H1 (cell line): ENCODE data around the gene GRM7. TPM values are rescaled to one million over a fixed set of nuclear protein-coding genes. Genes with fewer than 3 reads are reported as not detected.

Experiments
- CTCF ChIA-PET: fragments of 300-600 bp; sonication (Branson Sonifier 250); formaldehyde crosslinking; loops from one replicate; lab custom pipeline; 2021; ENCODE audit not compliant: partially characterized antibody; lab: Charles Lee
- POLR2A ChIA-PET: fragments of 300-600 bp; sonication (Branson Sonifier 250); formaldehyde crosslinking; loops from one replicate; lab custom pipeline; 2021; ENCODE audit warnings: inconsistent platforms; ENCODE audit not compliant: partially characterized antibody; lab: Charles Lee
- DNase-seq, 2 experiments: peaks; one replicate each; pipeline versions ENCODE4 v3.0.0 to v3.0.0-alpha.2; 2010 to 2022; ENCODE audit warnings: low spot score in 2 of 2, low read depth in 1 of 2, mixed read lengths in 1 of 2
- FAIRE-seq: peaks from 2 replicates; lab custom pipeline; 2011; peaks lifted over from hg19 to GRCh38; lab: Jason Lieb, UNC
- H2AFZ ChIP-seq: 2 replicates; pipeline ENCODE4 v1.8.1; 2012; ENCODE audit warnings: low read length, inconsistent platforms
- H2AK5ac ChIP-seq: 2 replicates; pipeline ENCODE4 v1.6.1; 2013; ENCODE audit warnings: low read depth, low read length
- H2BK120ac ChIP-seq: replicated peaks from 2 replicates; pipeline ENCODE3; 2013; ENCODE audit warnings: low read depth, low read length, inconsistent platforms
- H2BK12ac ChIP-seq: 2 replicates; pipeline ENCODE4 v1.6.1; 2013; ENCODE audit warnings: low read depth, low read length
- H2BK15ac ChIP-seq: 2 replicates; pipeline ENCODE4 v1.6.1; 2013; ENCODE audit warnings: low read length
- H2BK20ac ChIP-seq: 2 replicates; pipeline ENCODE4 v1.6.1; 2013; ENCODE audit warnings: low read length
- H2BK5ac ChIP-seq: 2 replicates; pipeline ENCODE4 v1.6.1; 2013; ENCODE audit warnings: low read depth, low read length
- H3K14ac ChIP-seq: 2 replicates; pipeline ENCODE4 v1.6.1; 2013; ENCODE audit warnings: inconsistent platforms; ENCODE audit not compliant: insufficient read length
- H3K18ac ChIP-seq: 2 replicates; pipeline ENCODE4 v1.6.1; 2013; ENCODE audit warnings: low read length; ENCODE audit errors: extremely low read depth
- H3K23ac ChIP-seq: 2 replicates; pipeline ENCODE4 v1.6.1; 2013; ENCODE audit warnings: inconsistent platforms; ENCODE audit not compliant: insufficient read length
- H3K23me2 ChIP-seq: 2 replicates; pipeline ENCODE4 v1.6.1; 2013; ENCODE audit warnings: low read depth, low read length
- H3K27ac ChIP-seq: 2 replicates; pipeline ENCODE4 v1.6.1; 2011; ENCODE audit warnings: low read depth, low read length, inconsistent platforms
- H3K27me3 ChIP-seq, 4 experiments: replicated peaks in 1 of 4; 1 replicate in 1 of 4; 2 replicates in 3 of 4; pipeline versions ENCODE4 v1.6.1 to v1.8.1; 2011 to 2013; ENCODE audit warnings: low read length in 3 of 4, mild to moderate bottlenecking in 3 of 4, inconsistent platforms in 2 of 4, mixed read lengths in 2 of 4, moderate library complexity in 1 of 4; ENCODE audit not compliant: control insufficient read depth in 3 of 4, insufficient read depth in 3 of 4; ENCODE audit errors: extremely low read depth in 1 of 4
- H3K36me3 ChIP-seq, 4 experiments: 2 replicates each; pipeline versions ENCODE4 v1.6.1 to v1.8.1; 2011 to 2013; ENCODE audit warnings: mild to moderate bottlenecking in 4 of 4, low read length in 3 of 4, moderate library complexity in 2 of 4, control low read depth in 1 of 4, inconsistent platforms in 1 of 4; ENCODE audit not compliant: insufficient read depth in 4 of 4, control insufficient read depth in 2 of 4
- H3K4ac ChIP-seq: replicated peaks from 2 replicates; pipeline ENCODE3; 2013; ENCODE audit warnings: low read length, low read depth, mixed read lengths, inconsistent platforms; ENCODE audit not compliant: insufficient read length
- H3K4me1 ChIP-seq, 4 experiments: replicated peaks in 1 of 4; 1 replicate in 1 of 4; 2 replicates in 3 of 4; pipeline versions ENCODE4 v1.6.1 to v1.8.1; 2011 to 2013; ENCODE audit warnings: low read length in 3 of 4, inconsistent platforms in 2 of 4, mixed read lengths in 1 of 4; ENCODE audit not compliant: insufficient read depth in 4 of 4, control insufficient read depth in 3 of 4
- H3K4me2 ChIP-seq, 2 experiments: 2 replicates each; pipeline versions ENCODE4 v1.6.1 to v1.8.1; 2011 to 2013; ENCODE audit warnings: low read depth in 2 of 2, low read length in 2 of 2, control low read depth in 1 of 2, inconsistent platforms in 1 of 2, mild to moderate bottlenecking in 1 of 2; ENCODE audit not compliant: insufficient read depth in 1 of 2
- H3K4me3 ChIP-seq, 4 experiments: fragments of 200-600, 300-600 bp in 1 of 4; sonication (generic), shearing (Covaris generic), sonication (Bioruptor Twin) in 1 of 4; 2 replicates each; pipeline versions ENCODE4 v1.5.1 to v1.8.1; 2011 to 2016; ENCODE audit warnings: low read length in 4 of 4, low read depth in 3 of 4, control low read depth in 2 of 4, inconsistent platforms in 2 of 4, mild to moderate bottlenecking in 2 of 4, mixed read lengths in 1 of 4, moderate library complexity in 1 of 4; ENCODE audit not compliant: insufficient read depth in 2 of 4; ENCODE audit errors: extremely low read depth in 1 of 4
- H3K56ac ChIP-seq: replicated peaks from 2 replicates; pipeline ENCODE3; 2013; ENCODE audit warnings: low read depth, mild to moderate bottlenecking, mixed read lengths, low read length, inconsistent platforms; ENCODE audit not compliant: insufficient read length
- H3K79me1 ChIP-seq: 2 replicates; pipeline ENCODE4 v1.6.1; 2013; ENCODE audit warnings: low read depth, low read length, control low read depth
- H3K79me2 ChIP-seq, 2 experiments: 2 replicates each; pipeline versions ENCODE4 v1.6.1 to v1.8.1; 2012 to 2013; ENCODE audit warnings: low read length in 2 of 2, mild to moderate bottlenecking in 2 of 2, inconsistent platforms in 1 of 2; ENCODE audit not compliant: insufficient read depth in 2 of 2, control insufficient read depth in 1 of 2
- H3K9ac ChIP-seq, 4 experiments: replicated peaks in 1 of 4; 1 replicate in 1 of 4; 2 replicates in 3 of 4; pipeline versions ENCODE4 v1.6.1 to v1.8.1; 2011 to 2013; ENCODE audit warnings: low read depth in 3 of 4, low read length in 3 of 4, control low read depth in 2 of 4, mild to moderate bottlenecking in 2 of 4, moderate library complexity in 2 of 4, inconsistent platforms in 1 of 4; ENCODE audit errors: extremely low read depth in 1 of 4
- H3K9me3 ChIP-seq, 2 experiments: 2 replicates each; pipeline versions ENCODE4 v1.6.1 to v1.8.1; 2012 to 2013; ENCODE audit warnings: mild to moderate bottlenecking in 2 of 2, moderate library complexity in 2 of 2, control low read depth in 1 of 2, inconsistent platforms in 1 of 2, low read depth in 1 of 2, low read length in 1 of 2, mixed read lengths in 1 of 2; ENCODE audit not compliant: insufficient read depth in 2 of 2
- H4K20me1 ChIP-seq, 2 experiments: replicated peaks in 1 of 2; 2 replicates each; pipeline versions ENCODE3 to v1.8.1; 2011 to 2013; ENCODE audit warnings: inconsistent platforms in 2 of 2, low read length in 2 of 2, mild to moderate bottlenecking in 1 of 2; ENCODE audit not compliant: insufficient read depth in 2 of 2, control insufficient read depth in 1 of 2
- H4K5ac ChIP-seq: 2 replicates; pipeline ENCODE4 v1.6.1; 2013; ENCODE audit warnings: low read length, low read depth, mixed read lengths, inconsistent platforms; ENCODE audit not compliant: insufficient read length
- H4K8ac ChIP-seq: 2 replicates; pipeline ENCODE4 v1.8.0; 2013; ENCODE audit warnings: mild to moderate bottlenecking, moderate library complexity, low read length, inconsistent platforms; ENCODE audit not compliant: insufficient read depth; ENCODE audit errors: extremely low read depth
- H4K91ac ChIP-seq: replicated peaks from 2 replicates; pipeline ENCODE3; 2013; ENCODE audit warnings: low read length, mixed read lengths, inconsistent platforms; ENCODE audit not compliant: insufficient read length
- BCL11A ChIP-seq, 2 experiments: IDR thresholded peaks; one replicate each; pipeline ENCODE4 v1.6.1; 2011; ENCODE audit warnings: low read depth in 2 of 2, low read length in 2 of 2, mild to moderate bottlenecking in 2 of 2
- CBX5 ChIP-seq: fragments of 300-800, 300-1000 bp; sonication (generic); IDR thresholded peaks from 2 replicates; pipeline ENCODE4 v1.7.1; 2016; ENCODE audit warnings: antibody characterized with exemption, low read length, low read depth
- CHD2 ChIP-seq: IDR thresholded peaks from 2 replicates; pipeline ENCODE4 v1.6.1; 2012; ENCODE audit warnings: low read length, improper control_type of control experiment
- EP300 ChIP-seq, 2 experiments: IDR thresholded peaks; 1 replicate in 1 of 2; 2 replicates in 1 of 2; pipeline ENCODE4 v1.6.1; 2011 to 2012; ENCODE audit warnings: low read depth in 2 of 2, low read length in 2 of 2, mild to moderate bottlenecking in 2 of 2, borderline replicate concordance in 1 of 2, inconsistent platforms in 1 of 2, moderate library complexity in 1 of 2
- GABPA ChIP-seq: IDR thresholded peaks from 2 replicates; pipeline ENCODE4 v1.6.1; 2011; ENCODE audit warnings: mild to moderate bottlenecking, low read length, moderate library complexity, borderline replicate concordance; ENCODE audit not compliant: insufficient read depth
- JUN ChIP-seq: IDR thresholded peaks from 2 replicates; pipeline ENCODE4 v1.6.1; 2011; ENCODE audit warnings: low read depth, mild to moderate bottlenecking, improper control_type of control experiment, low read length
- KDM4A ChIP-seq: IDR thresholded peaks from one replicate; pipeline ENCODE4 v1.7.1; 2012; ENCODE audit warnings: low read depth, mild to moderate bottlenecking, moderate library complexity, low read length, inconsistent platforms; ENCODE audit not compliant: severe bottlenecking
- SIN3A ChIP-seq, 2 experiments: IDR thresholded peaks in 1 of 2; conservative IDR thresholded peaks in 1 of 2; 2 replicates each; pipeline ENCODE4 v1.6.1; 2011 to 2012; ENCODE audit warnings: low read length in 2 of 2, improper control_type of control experiment in 1 of 2, low read depth in 1 of 2, mild to moderate bottlenecking in 1 of 2
- SIRT6 ChIP-seq: IDR thresholded peaks from one replicate; pipeline ENCODE4 v1.7.1; 2012; ENCODE audit warnings: low read length, inconsistent platforms
- SIX5 ChIP-seq: IDR thresholded peaks from 2 replicates; pipeline ENCODE4 v1.6.1; 2011; ENCODE audit warnings: mild to moderate bottlenecking, low read depth, low read length
- SRF ChIP-seq: IDR thresholded peaks from 2 replicates; pipeline ENCODE4 v1.6.1; 2011; ENCODE audit warnings: mild to moderate bottlenecking, low read depth, low read length, moderate library complexity
- SUZ12 ChIP-seq: fragments of 200-600 bp; sonication (generic); IDR thresholded peaks from 2 replicates; pipeline ENCODE4 v1.6.1; 2012; ENCODE audit warnings: mild to moderate bottlenecking, inconsistent platforms, low read length, moderate library complexity, mixed read lengths
- TAF1 ChIP-seq: IDR thresholded peaks from 2 replicates; pipeline ENCODE4 v1.6.1; 2011; ENCODE audit warnings: mild to moderate bottlenecking, low read depth, low read length
- WGBS, 2 experiments: shearing (Covaris generic) in 1 of 2; methylation state at CpG; one replicate each; pipeline versions ENCODE4 v1.1.6 to v1.1.7; 2013 to 2015; ENCODE audit warnings: low lambda C conversion rate in 2 of 2, mixed read lengths in 2 of 2, inconsistent platforms in 1 of 2, low coverage in 1 of 2, missing lambda C conversion rate in 1 of 2; ENCODE audit not compliant: insufficient replicate concordance in 2 of 2, insufficient coverage in 1 of 2, insufficient read length in 1 of 2; ENCODE audit errors: extremely low coverage in 1 of 2, missing lambda C conversion rate in 1 of 2; 5-methylcytosine and 5-hydroxymethylcytosine counted together
- polyA plus RNA-seq, 7 experiments: library from polyadenylated mRNA; depleted of rRNA in 3 of 7; stranded (reverse) in 5 of 7; unstranded in 2 of 7; fragments of >200 nt in 5 of 7; fragments of 200-250 nt in 2 of 7; gene quantifications; 1 replicate in 5 of 7; 2 replicates in 1 of 7; 4 replicates in 1 of 7; pipeline versions ENCODE4 v1.2.1 to v1.2.3, GENCODE V29; 2011 to 2013; ENCODE audit warnings: missing spikeins in 2 of 7, mixed read lengths in 2 of 7
- total RNA-seq: library from RNA; stranded (reverse); fragmentation: NEBNext Ultra II Directional; extraction: Animal tissue kit (Norgen Biotek cat#: 25700); gene quantifications from 2 replicates; pipeline ENCODE4 v1.2.1, GENCODE V29; 2021
- TF ChIP-seq, protein P1 (sequence below): IDR thresholded peaks from 2 replicates; pipeline ENCODE4 v1.6.1; 2011; ENCODE audit warnings: low read depth, mild to moderate bottlenecking, low read length; ENCODE audit not compliant: insufficient read depth

The GRM7 gene
- total and polyA plus RNA-seq, 2 of the 8 experiments (the other 6 are each of a cell fraction or from before 2014, with no cell fraction given): 0.17 to 0.24 TPM

DNA sequence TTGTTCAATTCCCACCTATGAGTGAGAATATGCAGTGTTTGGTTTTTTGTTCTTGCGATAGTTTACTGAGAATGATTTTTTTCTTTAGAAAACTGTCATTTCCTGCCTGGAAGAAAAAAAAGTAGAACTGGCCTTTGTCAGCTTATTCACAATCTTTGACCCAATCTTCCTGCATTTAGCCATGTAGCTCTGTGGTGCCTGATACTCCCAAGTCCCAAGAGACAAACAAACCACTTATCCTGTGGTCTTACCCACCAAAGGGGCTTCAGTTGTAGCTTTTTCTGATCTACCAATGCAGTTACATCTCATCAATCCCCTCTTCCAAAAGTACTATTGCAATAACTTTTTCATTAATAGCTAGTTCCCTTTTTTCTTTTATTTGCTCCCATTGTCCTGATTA lies 444.6 kb downstream of the GRM7 start:
- H3K27me3 ChIP-seq: no peaks in the 10 kb centered on the region
- no peak for DNase-seq
- H3K14ac ChIP-seq: no peak overlapping the region
- no peak overlapping the region for H2BK120ac ChIP-seq
- H3K9ac ChIP-seq: no peak overlapping the region
- H3K23me2 ChIP-seq: no peaks in the 10 kb centered on the region
- 85% methylated on average over 1 of the region's 1 CpG; no CpG with 5 or more reads in 1 of the 2 experiments for WGBS, 2 experiments
- FAIRE-seq: no peak
- H3K4me2 ChIP-seq: no peak overlapping the region
- no peak overlapping the region for H2AK5ac ChIP-seq
- H2BK5ac ChIP-seq: no peak overlapping the region
- H3K9me3 ChIP-seq: no peaks in the 10 kb centered on the region
- H3K4me3 ChIP-seq: no peak overlapping the region
- H3K36me3 ChIP-seq: no peaks in the 10 kb centered on the region
- H3K79me2 ChIP-seq: no peaks in the 10 kb centered on the region
- H2AFZ ChIP-seq: 0 out of 2 replicates have a peak overlapping the region, but pooled peaks have one; percentile 53
- H2BK12ac ChIP-seq: no peak overlapping the region
- H2BK20ac ChIP-seq: no peak overlapping the region
- H4K8ac ChIP-seq: no peak overlapping the region
- H3K4me1 ChIP-seq: no peaks in the 10 kb centered on the region; a peak in 1 of 7 replicates
- no peak overlapping the region for H2BK15ac ChIP-seq
- POLR2A ChIA-PET: no interaction called here
- H3K4ac ChIP-seq: no peak overlapping the region
- H3K27ac ChIP-seq: no peak overlapping the region
- no peaks in the 10 kb centered on the region for H3K79me1 ChIP-seq
- CTCF ChIA-PET: no interaction called here
- no peaks in the 10 kb centered on the region for H4K20me1 ChIP-seq
- H4K91ac ChIP-seq: no peak overlapping the region
- no peak overlapping the region for H3K18ac ChIP-seq
- H3K23ac ChIP-seq: no peak overlapping the region
- no peak overlapping the region for H4K5ac ChIP-seq
- H3K56ac ChIP-seq: no peak overlapping the region
- TF ChIP-seq SIN3A (conservative IDR thresholded peaks at IDR 0.05 in 1 of 2, IDR thresholded peaks at IDR 0.05 in 1 of 2; ENCODE audit: low read depth in 1 of 2, low read length in 2 of 2): no peak
- TF ChIP-seq KDM4A: no peak
- no peak for TF ChIP-seq SIX5
- TF ChIP-seq, protein P1, sequence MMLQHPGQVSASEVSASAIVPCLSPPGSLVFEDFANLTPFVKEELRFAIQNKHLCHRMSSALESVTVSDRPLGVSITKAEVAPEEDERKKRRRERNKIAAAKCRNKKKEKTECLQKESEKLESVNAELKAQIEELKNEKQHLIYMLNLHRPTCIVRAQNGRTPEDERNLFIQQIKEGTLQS: no peak
- TF ChIP-seq SRF: no peak
- TF ChIP-seq JUN: no peak
- no peak for TF ChIP-seq TAF1
- TF ChIP-seq EP300 (IDR thresholded peaks at IDR 0.05; ENCODE audit: borderline replicate concordance in 1 of 2, low read depth in 2 of 2, low read length in 2 of 2): no peak
- TF ChIP-seq GABPA: no peak
- no peak for TF ChIP-seq BCL11A (IDR thresholded peaks at IDR 0.05; ENCODE audit: low read depth in 2 of 2, low read length in 2 of 2)
- no peak for TF ChIP-seq CHD2
- no peak for TF ChIP-seq CBX5
- no peak for TF ChIP-seq SIRT6
- no peak for TF ChIP-seq SUZ12
